ENCODE results near the gene SLC17A9. TPM values are rescaled to one million over a fixed set of nuclear protein-coding genes. Genes with fewer than 3 reads are reported as not detected.

Gene SLC17A9
- total RNA-seq, 5 donors from 2014 or later (not counting 1 experiment from before 2014, with no cell fraction given), result 5.3 to 8.8 (median 8.3) TPM

DNA sequence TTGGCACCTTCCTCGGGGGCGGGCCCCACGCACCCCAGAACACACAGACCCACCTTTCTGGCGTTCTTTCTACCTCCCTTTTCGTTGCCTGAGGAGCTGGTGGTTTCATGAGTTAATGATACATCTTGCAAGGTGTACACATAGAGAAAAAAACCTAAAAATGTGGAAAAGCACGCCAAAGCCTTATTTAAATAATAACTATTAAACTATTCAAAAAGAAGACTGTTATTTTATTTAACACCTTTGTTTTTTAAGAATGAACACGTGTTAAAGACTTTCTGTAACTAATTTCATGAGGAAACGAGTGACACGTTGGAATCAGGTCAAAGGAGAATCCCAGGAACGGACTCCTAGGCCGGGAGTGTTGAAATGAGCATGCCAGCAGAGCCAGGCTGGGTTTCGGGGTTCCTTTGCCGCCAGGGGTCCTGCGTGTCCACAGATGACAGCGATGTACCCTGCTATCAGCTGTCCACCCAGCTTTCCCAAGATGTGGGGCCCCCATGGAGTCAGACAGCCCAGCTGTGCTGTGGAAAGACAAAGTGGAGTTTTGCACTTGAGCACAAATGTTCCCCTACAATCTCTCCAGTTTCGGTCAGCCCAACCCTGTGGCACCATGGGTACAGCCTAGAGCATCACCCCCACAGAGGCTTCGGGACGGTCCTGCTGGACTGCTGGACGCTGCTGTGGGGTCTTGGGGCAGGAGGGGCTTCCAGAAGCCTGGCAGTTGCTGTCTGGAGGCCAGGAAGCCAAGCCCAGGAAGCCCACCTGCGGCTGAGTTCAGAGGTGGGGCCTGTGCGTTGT lies 16.1 kb downstream of the SLC17A9 start:
- CTCF ChIA-PET, result no interaction called here
- ATAC-seq (replicated peaks in 1 of 4), result no peak

DNA sequence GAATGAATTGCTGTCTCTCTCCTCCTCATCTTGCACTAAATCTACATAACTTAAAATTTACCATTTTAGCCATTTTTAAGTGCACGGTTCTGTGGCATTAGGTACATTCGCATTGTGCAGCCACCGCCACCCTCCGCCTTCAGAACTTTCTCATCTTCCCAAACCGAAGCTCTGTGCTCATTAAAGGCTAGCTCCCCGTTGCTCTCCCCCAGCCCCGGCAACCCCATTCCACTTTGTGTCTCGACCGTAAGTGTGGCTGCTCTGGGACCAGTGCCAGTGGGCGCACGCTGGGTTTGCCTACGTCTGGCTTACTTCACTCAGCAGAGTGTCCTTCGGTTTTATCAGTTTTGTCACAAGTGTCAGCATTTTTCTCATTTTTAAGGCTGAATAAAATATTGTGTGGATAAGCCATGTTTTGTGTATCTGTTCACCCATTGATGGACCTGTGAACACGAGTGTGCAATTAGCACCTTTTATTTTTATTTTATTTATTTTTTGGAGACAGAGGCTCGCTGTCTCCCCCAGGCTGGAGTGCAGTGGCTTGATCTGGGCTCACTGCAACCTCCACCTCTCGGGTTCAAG lies 16.8 kb downstream of the SLC17A9 start:
- Histone ChIP-seq H3K4me1 (ENCODE audit: control insufficient read depth in 1 of 2, extremely low read depth in 1 of 2, insufficient read depth in 2 of 2, low read length in 2 of 2) (peaks cover 0 to 15% of the 10 kb centered on the region in 2 experiments), H3K36me3 (ENCODE audit: control insufficient read depth in 2 of 2, extremely low read depth in 1 of 2, insufficient read depth in 1 of 2, low read length in 1 of 2) (no peaks in the 10 kb centered on the region), H3K9me3 (no peaks in the 10 kb centered on the region), H3K27me3 (replicated peaks in 1 of 2; ENCODE audit: control insufficient read depth in 2 of 2, extremely low read depth in 1 of 2, insufficient read depth in 2 of 2, low read length in 1 of 2) (peaks cover 0 to 44% of the 10 kb centered on the region in 2 experiments), H3K4me3 (ENCODE audit: control insufficient read depth in 1 of 2, extremely low read depth in 1 of 2, low read length in 1 of 2) (no peak overlapping the region), H3K27ac (ENCODE audit: low read length) (no peak overlapping the region)
- ATAC-seq (replicated peaks in 1 of 4) (no peak), DNase-seq (no peak)
- ChIA-PET POLR2A (no interaction called here), CTCF (no interaction called here)
- WGBS (ENCODE audit: insufficient coverage), result 73% methylated on average over 13 of the region's 16 CpGs
- no peak overlapping the region for H3K4me3 Mint-ChIP-seq
- no peak overlapping the region for H3K27ac Mint-ChIP-seq
- H3K9me3 Mint-ChIP-seq, result no peaks in the 10 kb centered on the region
- H3K27me3 Mint-ChIP-seq, result peaks cover 21 to 22% of the 10 kb centered on the region in 2 donors
- peaks cover 12 to 16% (median 13%) of the 10 kb centered on the region in 3 donors for H3K4me1 Mint-ChIP-seq
- H3K36me3 Mint-ChIP-seq, result no peaks in the 10 kb centered on the region

More for the DNA sequence above, 16.1 kb downstream of the SLC17A9 start:
- H3K4me1 ChIP-seq (ENCODE audit: control insufficient read depth in 1 of 2, extremely low read depth in 1 of 2, insufficient read depth in 2 of 2, low read length in 2 of 2), result peaks cover 0 to 15% of the 10 kb centered on the region in 2 experiments
- H3K9me3 ChIP-seq, result no peaks in the 10 kb centered on the region
- no peak overlapping the region for H3K27ac Mint-ChIP-seq
- no peak overlapping the region for H3K4me3 ChIP-seq (ENCODE audit: control insufficient read depth in 1 of 2, extremely low read depth in 1 of 2, low read length in 1 of 2)
- H3K36me3 ChIP-seq (ENCODE audit: control insufficient read depth in 2 of 2, extremely low read depth in 1 of 2, insufficient read depth in 1 of 2, low read length in 1 of 2), result no peaks in the 10 kb centered on the region
- H3K36me3 Mint-ChIP-seq, result no peaks in the 10 kb centered on the region
- H3K4me3 Mint-ChIP-seq, result no peak overlapping the region
- peaks cover 12 to 16% (median 13%) of the 10 kb centered on the region in 3 donors for H3K4me1 Mint-ChIP-seq
- H3K27me3 Mint-ChIP-seq, result peaks cover 16% of the 10 kb centered on the region in 2 donors
- POLR2A ChIA-PET, result no interaction called here
- 79% methylated on average over 13 of the region's 21 CpGs for WGBS (ENCODE audit: insufficient coverage)
- DNase-seq, result no peak
- no peak overlapping the region for H3K27ac ChIP-seq (ENCODE audit: low read length)
- H3K9me3 Mint-ChIP-seq, result no peaks in the 10 kb centered on the region
- H3K27me3 ChIP-seq (replicated peaks in 1 of 2; ENCODE audit: control insufficient read depth in 2 of 2, extremely low read depth in 1 of 2, insufficient read depth in 2 of 2, low read length in 1 of 2), result peaks cover 0 to 37% of the 10 kb centered on the region in 2 experiments

DNA sequence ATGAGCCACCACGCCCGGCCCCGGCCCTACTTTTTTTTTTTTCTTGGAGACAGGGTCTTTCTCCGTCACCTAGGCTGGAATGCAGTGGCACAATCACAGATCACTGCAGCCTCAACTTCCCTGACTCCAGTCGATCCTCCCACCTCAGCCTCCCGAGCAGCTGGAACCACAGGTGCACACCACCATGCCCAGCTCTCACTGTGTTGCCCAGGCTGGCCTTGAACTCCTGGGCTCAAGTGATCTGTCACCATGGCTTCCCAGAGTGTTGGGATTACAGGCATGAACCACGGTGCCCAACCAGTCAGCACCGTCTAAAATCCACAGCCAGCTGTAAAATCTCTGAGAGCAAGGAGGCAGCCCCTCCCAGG lies 17.4 kb downstream of the SLC17A9 start:
- Histone ChIP-seq H3K4me1 (ENCODE audit: control insufficient read depth in 1 of 2, extremely low read depth in 1 of 2, insufficient read depth in 2 of 2, low read length in 2 of 2) (peaks cover 0 to 15% of the 10 kb centered on the region in 2 experiments), H3K4me3 (ENCODE audit: control insufficient read depth in 1 of 2, extremely low read depth in 1 of 2, low read length in 1 of 2) (no peak overlapping the region), H3K27ac (ENCODE audit: low read length) (no peak overlapping the region), H3K9me3 (no peaks in the 10 kb centered on the region), H3K27me3 (replicated peaks in 1 of 2; ENCODE audit: control insufficient read depth in 2 of 2, extremely low read depth in 1 of 2, insufficient read depth in 2 of 2, low read length in 1 of 2) (peaks cover 0 to 51% of the 10 kb centered on the region in 2 experiments), H3K36me3 (ENCODE audit: control insufficient read depth in 2 of 2, extremely low read depth in 1 of 2, insufficient read depth in 1 of 2, low read length in 1 of 2) (no peaks in the 10 kb centered on the region)
- DNase-seq (no peak), ATAC-seq (replicated peaks in 1 of 4) (no peak)
- Mint-ChIP-seq H3K27me3 (peaks cover 22 to 29% of the 10 kb centered on the region in 2 donors), H3K4me3 (no peak overlapping the region), H3K27ac (no peak overlapping the region), H3K36me3 (no peaks in the 10 kb centered on the region), H3K9me3 (no peaks in the 10 kb centered on the region), H3K4me1 (peaks cover 12 to 16% (median 13%) of the 10 kb centered on the region in 3 donors)
- ChIA-PET POLR2A (no interaction called here), CTCF (no interaction called here)
- WGBS (ENCODE audit: insufficient coverage), result 66% methylated on average over 7 of the region's 8 CpGs

DNA sequence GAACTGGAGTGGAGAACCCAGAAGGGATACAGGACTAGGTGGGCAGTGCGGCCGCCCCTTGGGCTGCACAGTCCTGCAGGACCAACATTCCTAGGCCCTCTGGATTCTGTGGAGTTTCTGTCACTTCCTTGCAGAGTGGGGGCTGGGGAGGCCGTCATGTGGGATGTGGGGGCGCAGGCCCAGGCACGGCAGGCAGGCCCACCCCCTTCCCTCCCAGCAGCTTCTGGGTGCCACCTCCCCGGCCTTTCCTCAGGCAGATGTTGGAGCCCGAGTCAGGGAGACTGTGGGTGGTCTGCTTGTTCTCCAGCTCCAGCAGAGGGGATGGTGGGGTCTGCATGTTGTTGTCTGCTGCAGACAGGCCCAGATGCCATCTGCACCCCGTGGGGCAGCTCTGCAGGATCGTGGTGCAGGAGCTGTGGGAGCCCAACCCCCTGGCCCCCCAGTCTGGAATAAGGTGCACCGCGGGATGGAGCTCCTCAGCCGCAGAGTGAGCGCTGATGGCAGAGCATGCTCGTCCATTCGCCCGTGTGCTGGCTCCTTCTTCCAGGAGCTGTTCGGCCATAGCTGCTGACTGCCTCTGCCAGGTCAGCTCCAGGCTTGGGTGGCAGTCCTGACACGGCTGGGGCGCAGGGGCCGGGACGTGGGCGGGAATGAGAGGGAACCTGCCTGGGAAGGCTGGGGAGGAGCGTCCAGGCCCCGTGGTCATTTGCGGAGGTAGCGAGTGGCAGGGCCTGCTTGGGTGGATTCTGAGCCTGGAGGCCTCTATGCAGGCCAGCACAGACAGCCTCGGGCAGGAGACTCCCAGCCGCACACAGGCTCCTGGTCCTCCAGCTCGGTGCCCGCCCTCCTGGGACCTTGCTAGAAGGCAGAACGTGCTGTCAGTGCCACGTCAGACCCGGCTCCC lies 18.1 kb downstream of the SLC17A9 start:
- no peak for DNase-seq
- H3K27me3 Mint-ChIP-seq, result peaks cover 22 to 32% of the 10 kb centered on the region in 2 donors
- H3K9me3 Mint-ChIP-seq, result no peaks in the 10 kb centered on the region
- H3K4me1 Mint-ChIP-seq, result peaks cover 12 to 16% (median 13%) of the 10 kb centered on the region in 3 donors
- H3K27ac Mint-ChIP-seq, result no peak overlapping the region
- no peak overlapping the region for H3K4me3 ChIP-seq (ENCODE audit: control insufficient read depth in 1 of 2, extremely low read depth in 1 of 2, low read length in 1 of 2)
- peak overlapping the region in 1 of 3 donors; percentile 73 for H3K4me3 Mint-ChIP-seq
- ChIA-PET POLR2A (no interaction called here), CTCF (interaction anchor here in 1 of 2 donors (0.8 kb wide), 1 partner anchor 55 kb away, joined by 3 read pairs; no protein-coding TSS in a partner anchor)
- no peaks in the 10 kb centered on the region for H3K36me3 Mint-ChIP-seq
- peaks cover 0 to 57% of the 10 kb centered on the region in 2 experiments for H3K27me3 ChIP-seq (replicated peaks in 1 of 2; ENCODE audit: control insufficient read depth in 2 of 2, extremely low read depth in 1 of 2, insufficient read depth in 2 of 2, low read length in 1 of 2)
- no peaks in the 10 kb centered on the region for H3K36me3 ChIP-seq (ENCODE audit: control insufficient read depth in 2 of 2, extremely low read depth in 1 of 2, insufficient read depth in 1 of 2, low read length in 1 of 2)
- ATAC-seq (replicated peaks in 1 of 4), result no peak
- WGBS (ENCODE audit: insufficient coverage), result 78% methylated on average over 28 of the region's 33 CpGs
- no peak overlapping the region for H3K27ac ChIP-seq (ENCODE audit: low read length)
- no peaks in the 10 kb centered on the region for H3K9me3 ChIP-seq
- peaks cover 0 to 15% of the 10 kb centered on the region in 2 experiments for H3K4me1 ChIP-seq (ENCODE audit: control insufficient read depth in 1 of 2, extremely low read depth in 1 of 2, insufficient read depth in 2 of 2, low read length in 2 of 2)

DNA sequence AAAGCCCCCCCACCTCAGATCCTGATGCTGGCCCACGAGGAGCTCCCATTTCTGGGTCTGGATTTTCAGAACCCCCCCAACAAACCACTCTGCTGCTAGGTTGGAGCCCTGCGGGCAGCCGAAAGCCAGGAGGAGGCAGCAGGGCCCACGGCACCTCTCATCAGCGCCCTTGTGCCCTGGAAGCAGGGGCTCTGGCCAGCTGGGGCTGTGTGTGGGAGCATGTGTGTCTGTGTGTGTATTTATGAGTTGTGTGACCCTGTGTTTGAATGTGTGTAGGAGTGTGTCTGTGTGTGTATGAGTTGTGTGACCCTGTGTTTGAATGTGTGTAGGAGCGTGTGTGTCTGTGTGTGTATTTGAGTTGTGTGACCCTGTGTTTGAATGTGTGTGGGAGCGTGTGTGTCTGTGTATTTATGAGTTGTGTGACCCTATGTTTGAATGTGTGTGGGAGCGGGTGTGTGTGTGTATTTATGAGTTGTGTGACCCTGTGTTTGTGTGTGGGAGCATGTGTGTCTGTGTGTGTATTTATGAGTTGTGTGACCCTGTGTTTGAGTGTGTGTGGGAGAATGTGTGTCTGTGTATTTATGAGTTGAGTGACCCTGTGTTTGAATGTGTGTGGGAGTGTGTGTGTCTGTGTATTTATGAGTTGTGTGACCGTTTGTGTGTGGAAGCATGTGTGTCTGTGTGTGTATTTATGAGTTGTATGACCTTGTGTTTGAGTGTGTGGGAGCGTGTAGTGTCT lies 18.9 kb downstream of the SLC17A9 start:
- Mint-ChIP-seq H3K4me3 (peak overlapping the region in 2 of 3 donors; percentile 35 to 73), H3K27ac (no peak overlapping the region), H3K4me1 (peaks cover 12 to 16% (median 16%) of the 10 kb centered on the region in 3 donors), H3K9me3 (no peaks in the 10 kb centered on the region), H3K36me3 (no peaks in the 10 kb centered on the region), H3K27me3 (peaks cover 22 to 39% of the 10 kb centered on the region in 2 donors)
- no peak for DNase-seq
- 85% methylated on average over 10 of the region's 10 CpGs for WGBS (ENCODE audit: insufficient coverage)
- Histone ChIP-seq H3K4me3 (ENCODE audit: control insufficient read depth in 1 of 2, extremely low read depth in 1 of 2, low read length in 1 of 2) (no peak overlapping the region), H3K9me3 (no peaks in the 10 kb centered on the region), H3K4me1 (ENCODE audit: control insufficient read depth in 1 of 2, extremely low read depth in 1 of 2, insufficient read depth in 2 of 2, low read length in 2 of 2) (peaks cover 0 to 15% of the 10 kb centered on the region in 2 experiments), H3K27me3 (replicated peaks in 1 of 2; ENCODE audit: control insufficient read depth in 2 of 2, extremely low read depth in 1 of 2, insufficient read depth in 2 of 2, low read length in 1 of 2) (peaks cover 0 to 65% of the 10 kb centered on the region in 2 experiments), H3K27ac (ENCODE audit: low read length) (no peak overlapping the region), H3K36me3 (ENCODE audit: control insufficient read depth in 2 of 2, extremely low read depth in 1 of 2, insufficient read depth in 1 of 2, low read length in 1 of 2) (no peaks in the 10 kb centered on the region)
- POLR2A ChIA-PET, result no interaction called here
- ATAC-seq (replicated peaks in 1 of 4), result no peak
- CTCF ChIA-PET, result interaction anchor here in 1 of 2 donors (0.8 kb wide), 1 partner anchor 55 kb away, joined by 3 read pairs; no protein-coding TSS in a partner anchor

Measured in T-cell (primary cell).